ENCODE data around the gene INPP5A. TPM values are rescaled to one million over a fixed set of nuclear protein-coding genes. Genes with fewer than 3 reads are reported as not detected.
"Not testable (repeated sequence)": the region's sequence is repeated elsewhere in the genome, so short reads cannot be mapped to it uniquely, and the experiment has no call there.

Gene INPP5A
- total RNA-seq, 1 experiment from 2014 or later, result 16.6 TPM

DNA sequence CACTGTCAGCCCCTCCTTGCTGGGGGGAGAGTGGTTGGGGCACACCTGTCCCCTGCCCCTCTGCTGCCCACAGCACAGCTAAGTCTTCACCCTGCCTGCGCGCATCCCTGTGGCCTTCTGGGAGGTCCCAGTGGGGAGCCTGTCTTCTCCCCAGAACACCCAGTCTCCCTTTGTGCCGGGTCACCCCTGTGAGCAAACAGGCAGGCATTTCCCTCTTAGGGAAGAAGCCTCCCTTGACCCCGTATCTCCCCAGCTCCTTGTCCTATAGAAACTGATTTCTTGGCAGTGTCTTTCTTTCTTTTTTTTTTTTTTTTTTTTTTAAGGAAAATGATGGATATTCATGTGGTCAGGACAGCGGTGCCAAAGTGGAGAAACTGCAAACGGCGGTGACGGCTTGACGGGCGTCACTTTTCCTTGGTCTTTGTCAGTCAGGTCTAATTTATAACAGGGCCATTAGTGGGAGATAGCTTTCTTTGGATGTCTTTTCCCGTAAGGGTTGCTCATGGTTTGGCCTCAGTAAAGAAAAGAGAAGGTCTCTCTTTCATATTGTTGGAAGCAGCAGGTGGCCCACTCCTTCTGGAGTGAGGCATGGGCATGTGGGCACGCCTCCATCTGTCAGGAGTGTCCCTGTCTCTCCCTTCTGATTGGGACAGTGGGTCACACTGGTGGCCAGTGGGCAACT is 133.1 kb downstream of the INPP5A start:
- Mint-ChIP-seq H3K9me3 (ENCODE audit: low read depth, unreplicated experiment) (no peaks in the 10 kb centered on the region), H3K27me3 (ENCODE audit: unreplicated experiment) (no peaks in the 10 kb centered on the region), H3K36me3 (ENCODE audit: insufficient read depth, unreplicated experiment) (no peaks in the 10 kb centered on the region), H3K4me1 (ENCODE audit: low read depth, unreplicated experiment) (peaks cover 10% of the 10 kb centered on the region), H3K27ac (ENCODE audit: unreplicated experiment) (no peak overlapping the region), H3K4me3 (ENCODE audit: low read depth, unreplicated experiment) (no peak overlapping the region)
- no TSS peak for BruUV-seq (replicated peaks)
- TF ChIP-seq, protein P1, sequence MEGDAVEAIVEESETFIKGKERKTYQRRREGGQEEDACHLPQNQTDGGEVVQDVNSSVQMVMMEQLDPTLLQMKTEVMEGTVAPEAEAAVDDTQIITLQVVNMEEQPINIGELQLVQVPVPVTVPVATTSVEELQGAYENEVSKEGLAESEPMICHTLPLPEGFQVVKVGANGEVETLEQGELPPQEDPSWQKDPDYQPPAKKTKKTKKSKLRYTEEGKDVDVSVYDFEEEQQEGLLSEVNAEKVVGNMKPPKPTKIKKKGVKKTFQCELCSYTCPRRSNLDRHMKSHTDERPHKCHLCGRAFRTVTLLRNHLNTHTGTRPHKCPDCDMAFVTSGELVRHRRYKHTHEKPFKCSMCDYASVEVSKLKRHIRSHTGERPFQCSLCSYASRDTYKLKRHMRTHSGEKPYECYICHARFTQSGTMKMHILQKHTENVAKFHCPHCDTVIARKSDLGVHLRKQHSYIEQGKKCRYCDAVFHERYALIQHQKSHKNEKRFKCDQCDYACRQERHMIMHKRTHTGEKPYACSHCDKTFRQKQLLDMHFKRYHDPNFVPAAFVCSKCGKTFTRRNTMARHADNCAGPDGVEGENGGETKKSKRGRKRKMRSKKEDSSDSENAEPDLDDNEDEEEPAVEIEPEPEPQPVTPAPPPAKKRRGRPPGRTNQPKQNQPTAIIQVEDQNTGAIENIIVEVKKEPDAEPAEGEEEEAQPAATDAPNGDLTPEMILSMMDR (IDR thresholded peaks at IDR 0.05; ENCODE audit: unreplicated experiment), result no peak
- intact Hi-C loops (cut with micrococcal nuclease; ENCODE audit: unreplicated experiment), result no loop called here
- DNase-seq, result no peak
- CTCF ChIA-PET, result no interaction called here

DNA sequence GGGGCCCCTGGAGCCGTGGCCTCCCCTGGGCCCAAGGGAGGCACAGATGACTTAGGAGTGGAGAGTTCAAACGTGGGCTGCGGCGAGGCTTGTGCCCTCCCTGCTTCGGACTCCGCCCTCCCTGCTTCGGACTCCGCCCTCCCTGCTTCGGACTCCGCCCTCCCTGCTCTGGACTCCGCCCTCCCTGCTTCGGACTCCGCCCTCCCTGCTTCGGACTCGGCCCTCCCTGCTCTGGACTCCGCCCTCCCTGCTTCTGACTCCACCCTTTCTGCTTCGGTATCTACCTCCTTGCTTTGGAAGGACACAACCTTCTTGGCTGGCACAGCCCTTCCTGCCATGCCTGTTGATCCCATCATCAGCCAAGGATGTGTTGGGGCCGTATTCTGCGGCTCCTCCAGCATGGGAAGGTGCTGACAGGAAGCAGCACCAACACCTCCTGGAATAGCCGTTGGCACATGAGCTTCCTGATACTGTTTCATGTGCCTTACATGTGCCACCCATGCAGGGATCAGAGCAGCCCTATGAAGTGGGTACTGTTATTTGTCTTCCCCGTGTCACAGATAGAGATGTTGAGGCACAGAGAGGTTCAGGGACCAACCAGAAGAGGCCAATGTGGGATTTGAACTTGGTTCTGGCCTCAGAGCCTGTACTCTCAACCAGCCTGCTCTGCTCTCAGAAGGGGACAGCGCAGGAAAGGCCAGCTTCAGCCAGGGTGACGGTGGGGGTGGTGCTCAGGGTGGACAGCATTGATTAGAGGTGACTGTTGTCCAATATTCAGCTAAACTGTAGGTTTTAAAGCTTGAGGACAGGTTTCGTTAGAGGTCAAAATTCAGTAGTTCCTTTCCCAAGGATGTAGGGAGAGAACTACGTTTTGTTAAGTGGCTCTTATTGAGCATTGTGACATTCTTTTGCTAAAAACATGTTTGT is 133.9 kb downstream of the INPP5A start:
- Mint-ChIP-seq H3K4me1 (ENCODE audit: low read depth, unreplicated experiment) (peaks cover 5% of the 10 kb centered on the region), H3K4me3 (ENCODE audit: low read depth, unreplicated experiment) (no peak overlapping the region), H3K27ac (ENCODE audit: unreplicated experiment) (no peak overlapping the region), H3K27me3 (ENCODE audit: unreplicated experiment) (no peaks in the 10 kb centered on the region), H3K9me3 (ENCODE audit: low read depth, unreplicated experiment) (no peaks in the 10 kb centered on the region), H3K36me3 (ENCODE audit: insufficient read depth, unreplicated experiment) (no peaks in the 10 kb centered on the region)
- intact Hi-C loops (cut with micrococcal nuclease; ENCODE audit: unreplicated experiment), result no loop called here
- TF ChIP-seq, protein P1 (IDR thresholded peaks at IDR 0.05; ENCODE audit: unreplicated experiment), result no peak
- DNase-seq, result no peak
- no TSS peak for BruUV-seq (replicated peaks)
- CTCF ChIA-PET, result no interaction called here

DNA sequence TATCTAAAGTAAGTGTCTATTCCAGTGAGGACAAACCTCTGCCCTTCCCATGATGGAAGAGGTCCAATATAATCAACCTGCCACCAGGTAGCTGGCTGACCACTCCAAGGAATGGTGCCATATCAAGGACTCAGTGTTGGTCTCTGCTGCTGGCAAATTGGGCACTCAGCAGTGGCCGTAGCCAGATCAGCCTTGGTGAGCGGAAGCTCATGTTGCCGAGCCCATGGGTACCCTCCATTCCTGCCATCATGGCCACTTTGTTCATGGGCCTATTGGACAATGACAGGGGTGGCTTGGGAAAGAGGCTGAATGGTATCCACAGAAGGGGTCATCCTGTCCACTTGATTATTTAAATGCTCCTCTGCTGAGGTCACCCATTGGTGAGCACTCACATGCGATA is 136.2 kb downstream of the INPP5A start:
- H3K9me3 Mint-ChIP-seq (ENCODE audit: low read depth, unreplicated experiment); CTCF ChIA-PET; BruUV-seq (replicated peaks); H3K36me3 Mint-ChIP-seq (ENCODE audit: insufficient read depth, unreplicated experiment); DNase-seq; H3K4me3 Mint-ChIP-seq (ENCODE audit: low read depth, unreplicated experiment); H3K27me3 Mint-ChIP-seq (ENCODE audit: unreplicated experiment); H3K4me1 Mint-ChIP-seq (ENCODE audit: low read depth, unreplicated experiment); intact Hi-C loops (cut with micrococcal nuclease; ENCODE audit: unreplicated experiment); H3K27ac Mint-ChIP-seq (ENCODE audit: unreplicated experiment): not testable (repeated sequence)

DNA sequence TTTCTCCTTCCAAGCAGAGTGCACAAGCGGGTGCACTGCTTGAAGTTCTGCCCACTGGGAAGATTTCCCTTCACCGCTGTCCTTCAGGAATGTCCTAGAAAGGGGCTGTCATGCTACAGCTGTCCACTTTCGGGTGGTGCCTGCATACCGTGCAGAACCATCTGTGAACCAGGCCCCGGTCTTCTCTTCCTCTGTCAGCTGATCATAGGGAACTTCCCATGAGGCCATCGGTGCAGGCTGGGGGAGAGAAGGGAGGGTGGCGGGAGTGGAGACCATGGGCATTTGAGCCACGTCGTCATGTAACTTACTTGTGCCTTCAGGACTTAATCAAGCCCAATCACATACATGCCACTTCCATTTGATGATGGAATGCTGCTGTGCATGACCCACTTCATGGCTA is 136.7 kb downstream of the INPP5A start:
- no TSS peak for BruUV-seq (replicated peaks)
- CTCF ChIA-PET, result no interaction called here
- intact Hi-C loops (cut with micrococcal nuclease; ENCODE audit: unreplicated experiment), result no loop called here
- no peak for DNase-seq
- H3K36me3 Mint-ChIP-seq (ENCODE audit: insufficient read depth, unreplicated experiment), result no peaks in the 10 kb centered on the region
- no peak overlapping the region for H3K27ac Mint-ChIP-seq (ENCODE audit: unreplicated experiment)
- H3K9me3 Mint-ChIP-seq (ENCODE audit: low read depth, unreplicated experiment), result no peaks in the 10 kb centered on the region
- no peak overlapping the region for H3K4me3 Mint-ChIP-seq (ENCODE audit: low read depth, unreplicated experiment)
- H3K4me1 Mint-ChIP-seq (ENCODE audit: low read depth, unreplicated experiment), result no peaks in the 10 kb centered on the region
- H3K27me3 Mint-ChIP-seq (ENCODE audit: unreplicated experiment), result no peaks in the 10 kb centered on the region
- TF ChIP-seq, protein P1 (IDR thresholded peaks at IDR 0.05; ENCODE audit: unreplicated experiment), result no peak

Measured in Calu3 (cell line).